HepG2 (cell line): ENCODE data around the gene RTCA. TPM values are rescaled to one million over a fixed set of nuclear protein-coding genes. Genes with fewer than 3 reads are reported as not detected.
"Not testable (repeated sequence)": the region's sequence is repeated elsewhere in the genome, so short reads cannot be mapped to it uniquely, and the experiment has no call there.

Source experiments
- ATAC-seq: fragments of 200-7000 bp; cut with Tn5 transposase; 3 replicates; pipeline ENCODE4 v1.9.1; 2020; ENCODE audit warnings: mild to moderate bottlenecking, moderate library complexity
- BruUV-seq: library from RNA; stranded (reverse); fragments of 400-500 nt; replicated peaks from 2 replicates; lab custom pipeline; 2021; lab: Mats Ljungman, UMichigan
- CTCF ChIA-PET: fragments of 300-600 bp; formaldehyde crosslinking; extraction: SDS; loops from one replicate; lab custom pipeline; 2021; ENCODE audit warnings: low total read pairs, inconsistent platforms, low intra/inter-chr PET ratio; lab: Yijun Ruan, JAX
- POLR2A ChIA-PET: fragments of 350-600 bp; sonication (Branson Sonifier 250); formaldehyde crosslinking; loops from one replicate; lab custom pipeline; 2020; ENCODE audit warnings: antibody characterized with exemption, inconsistent platforms; lab: Yijun Ruan, JAX
- DNase-seq: peaks from one replicate; pipeline ENCODE4 v3.0.0-alpha.2; 2015; ENCODE audit warnings: low spot score
- FAIRE-seq: peaks from 3 replicates; lab custom pipeline; 2011; peaks lifted over from hg19 to GRCh38; lab: Jason Lieb, UNC
- H2AFZ ChIP-seq: one replicate; pipeline ENCODE4 v1.6.1; 2011; ENCODE audit warnings: low read length, inconsistent platforms
- H3K27ac ChIP-seq: fragments of 300-600 bp; 3 replicates; pipeline ENCODE4 v1.8.0; 2011; ENCODE audit warnings: mixed run types, mild to moderate bottlenecking, mixed read lengths, low read length, inconsistent platforms; ENCODE audit not compliant: insufficient read depth; ENCODE audit errors: extremely low read length
- H3K27me3 ChIP-seq, 2 experiments: fragments of 200-600 bp in 1 of 2; 2 replicates in 1 of 2; 3 replicates in 1 of 2; pipeline versions ENCODE4 v1.6.0 to v1.8.0; 2011; ENCODE audit warnings: low read length in 2 of 2, mild to moderate bottlenecking in 2 of 2, moderate library complexity in 2 of 2, inconsistent platforms in 1 of 2; ENCODE audit not compliant: insufficient read depth in 2 of 2, control insufficient read depth in 1 of 2
- H3K36me3 ChIP-seq, 2 experiments: fragments of 200-600 bp in 1 of 2; replicated peaks in 1 of 2; 2 replicates in 1 of 2; 3 replicates in 1 of 2; pipeline versions ENCODE4 v1.5.1 to v1.8.0; 2011; ENCODE audit warnings: low read length in 2 of 2, inconsistent platforms in 1 of 2; ENCODE audit not compliant: insufficient read depth in 2 of 2, control insufficient read depth in 1 of 2
- H3K4me1 ChIP-seq: 2 replicates; pipeline ENCODE4 v1.5.1; 2012; ENCODE audit warnings: low read length, inconsistent platforms; ENCODE audit not compliant: insufficient read depth
- H3K4me2 ChIP-seq: 2 replicates; pipeline ENCODE4 v1.6.0; 2011; ENCODE audit warnings: low read depth, low read length, inconsistent platforms
- H3K4me3 ChIP-seq, 3 experiments: fragments of 200-600 bp in 1 of 3; sonication (generic), shearing (Covaris generic) in 1 of 3; replicated peaks in 1 of 3; 2 replicates each; pipeline ENCODE4 v1.5.1; 2011 to 2016; ENCODE audit warnings: low read length in 3 of 3, inconsistent platforms in 2 of 3, low read depth in 2 of 3, mild to moderate bottlenecking in 2 of 3, control low read depth in 1 of 3, mixed read lengths in 1 of 3; ENCODE audit not compliant: insufficient read depth in 1 of 3
- H3K79me2 ChIP-seq: one replicate; pipeline ENCODE4 v1.6.1; 2011; ENCODE audit warnings: low read length, inconsistent platforms; ENCODE audit not compliant: insufficient read depth
- H3K9ac ChIP-seq: 2 replicates; pipeline ENCODE4 v1.6.0; 2011; ENCODE audit warnings: mild to moderate bottlenecking, low read depth, low read length, inconsistent platforms; ENCODE audit not compliant: insufficient read depth
- H3K9me3 ChIP-seq: 2 replicates; pipeline ENCODE4 v1.5.1; 2012; ENCODE audit warnings: mild to moderate bottlenecking, low read length
- H4K20me1 ChIP-seq: 2 replicates; pipeline ENCODE4 v1.6.0; 2011; ENCODE audit warnings: inconsistent platforms, mild to moderate bottlenecking, low read length, moderate library complexity; ENCODE audit not compliant: insufficient read depth
- AGO2 ChIP-seq: fragments of 200-400 bp; formaldehyde crosslinking; optimal IDR thresholded peaks from 2 replicates; pipeline ENCODE3; 2017; ENCODE audit warnings: mild to moderate bottlenecking, low read depth, low read length, moderate library complexity
- CBFB ChIP-seq: sonication (generic); formaldehyde crosslinking; IDR thresholded peaks from 2 replicates; pipeline ENCODE4 v1.4.0; 2020; ENCODE audit warnings: missing genetic modification reagents
- CSRNP2 ChIP-seq: sonication (generic); formaldehyde crosslinking; conservative IDR thresholded peaks from 2 replicates; pipeline ENCODE4 v1.8.0; 2022; ENCODE audit warnings: low read depth, missing genetic modification reagents
- EED ChIP-seq: sonication (generic); formaldehyde crosslinking; IDR thresholded peaks from 2 replicates; pipeline ENCODE4 v1.5.0; 2020; ENCODE audit warnings: mild to moderate bottlenecking, missing genetic modification reagents
- GMEB2 ChIP-seq: IDR thresholded peaks from 2 replicates; pipeline ENCODE4 v1.6.1; 2016; ENCODE audit warnings: missing biosample characterization, missing genetic modification reagents, low read depth
- KDM4B ChIP-seq: sonication (generic); formaldehyde crosslinking; IDR thresholded peaks from 2 replicates; pipeline ENCODE4 v1.4.0; 2020; ENCODE audit warnings: missing genetic modification reagents
- MTF2 ChIP-seq: sonication (generic); formaldehyde crosslinking; IDR thresholded peaks from 2 replicates; pipeline ENCODE4 v1.5.0; 2020; ENCODE audit warnings: missing genetic modification reagents, borderline replicate concordance
- PAX8 ChIP-seq: sonication (generic); formaldehyde crosslinking; IDR thresholded peaks from 2 replicates; pipeline ENCODE4 v1.8.0; 2022; ENCODE audit warnings: mild to moderate bottlenecking, missing genetic modification reagents, borderline replicate concordance
- RARA ChIP-seq: IDR thresholded peaks from 2 replicates; pipeline ENCODE4 v1.6.1; 2016; ENCODE audit warnings: missing genetic modification reagents, missing compliant biosample characterization
- SP5 ChIP-seq: IDR thresholded peaks from 2 replicates; pipeline ENCODE4 v1.6.1; 2016; ENCODE audit warnings: low read depth, borderline replicate concordance
- ZBTB7B ChIP-seq: sonication (generic); formaldehyde crosslinking; IDR thresholded peaks from 2 replicates; pipeline ENCODE4 v1.4.0; 2020; ENCODE audit warnings: missing genetic modification reagents
- ZC3H13 ChIP-seq: sonication (generic); formaldehyde crosslinking; IDR thresholded peaks from 2 replicates; pipeline ENCODE4 v1.8.1; 2023; ENCODE audit warnings: mild to moderate bottlenecking, missing genetic modification reagents, moderate library complexity
- ZFP41 ChIP-seq: sonication (generic); formaldehyde crosslinking; IDR thresholded peaks from 2 replicates; pipeline ENCODE4 v1.4.0; 2020; ENCODE audit warnings: mild to moderate bottlenecking, missing genetic modification reagents, borderline replicate concordance
- ZNF3 ChIP-seq: IDR thresholded peaks from 2 replicates; pipeline ENCODE4 v1.7.0; 2017; ENCODE audit warnings: inconsistent platforms
- ZNF333 ChIP-seq: sonication (generic); formaldehyde crosslinking; IDR thresholded peaks from 2 replicates; pipeline ENCODE4 v1.4.0; 2020; ENCODE audit warnings: mild to moderate bottlenecking, missing genetic modification reagents, borderline replicate concordance
- ZNF432 ChIP-seq: sonication (generic); formaldehyde crosslinking; IDR thresholded peaks from 2 replicates; pipeline ENCODE4 v1.5.0; 2020; ENCODE audit warnings: missing genetic modification reagents, mild to moderate bottlenecking, borderline replicate concordance
- ZNF558 ChIP-seq: sonication (generic); formaldehyde crosslinking; IDR thresholded peaks from 2 replicates; pipeline ENCODE4 v1.9.0; 2022; ENCODE audit warnings: mild to moderate bottlenecking, missing genetic modification reagents, borderline replicate concordance
- ZNF788 ChIP-seq: sonication (generic); formaldehyde crosslinking; IDR thresholded peaks from 2 replicates; pipeline ENCODE4 v1.5.0; 2020; ENCODE audit warnings: mild to moderate bottlenecking, missing genetic modification reagents, borderline replicate concordance
- WGBS: methylation state at CpG from one replicate; pipeline ENCODE4 v1.1.6; 2017; ENCODE audit warnings: low lambda C conversion rate; 5-methylcytosine and 5-hydroxymethylcytosine counted together
- in situ Hi-C: cut with HindIII; loops from 2 replicates; pipeline ENCODE4 v1.10.0; 2017; ENCODE audit warnings: low pct_unique_long_range_greater_than_20kb; ENCODE audit not compliant: extremely low pct_ligation_motif_present
- intact Hi-C: fragments of 100-400 bp; cut with micrococcal nuclease; formaldehyde crosslinking; loops from one replicate; pipeline ENCODE4 v1.10.0; 2022; ENCODE audit not compliant: unreplicated experiment
- polyA plus RNA-seq, 8 experiments: library from polyadenylated mRNA; depleted of rRNA in 3 of 8; stranded (reverse) in 7 of 8; unstranded in 1 of 8; fragments of >200 nt; fragmentation: Illumina TruSeq in 4 of 8; extraction: Trizol in 4 of 8; gene quantifications; 2 replicates each; pipeline versions ENCODE4 v1.2.1 to v1.2.3, GENCODE V29; 2011 to 2016; ENCODE audit warnings: low read depth in 4 of 8, missing spikeins in 1 of 8, mixed read lengths in 1 of 8; ENCODE audit not compliant: insufficient read depth in 1 of 8
- total RNA-seq, 5 experiments: library from RNA; depleted of rRNA; stranded (reverse); fragments of >200 nt; fragmentation: Illumina TruSeq; extraction: Trizol; gene quantifications; 2 replicates each; pipeline ENCODE4 v1.2.3, GENCODE V29; 2016; ENCODE audit warnings: low read depth in 1 of 5

Gene RTCA
- total and polyA plus RNA-seq, 2 of the 13 experiments (the other 11 are each of a cell fraction or from before 2014, with no cell fraction given): 22.7 to 31.0 TPM

GRCh38 chr1:100296997-100297396 is 31.0 kb downstream of the RTCA start:
- H3K4me3 ChIP-seq, H3K4me2 ChIP-seq, H4K20me1 ChIP-seq, H3K9ac ChIP-seq, BruUV-seq, H3K79me2 ChIP-seq, CTCF ChIA-PET, intact Hi-C loops, H3K27ac ChIP-seq, H3K4me1 ChIP-seq, FAIRE-seq, H3K36me3 ChIP-seq, H2AFZ ChIP-seq, DNase-seq, ATAC-seq, in situ Hi-C loops, H3K27me3 ChIP-seq, H3K9me3 ChIP-seq, POLR2A ChIA-PET: not testable (repeated sequence)

- WGBS: 94% methylated on average over 4 of the region's 4 CpGs
- CTCF ChIA-PET: no interaction called here
- no peak for FAIRE-seq
- Histone ChIP-seq H3K4me1 (no peaks in the 10 kb centered on the region), H3K9me3 (no peaks in the 10 kb centered on the region)
- TF ChIP-seq EED (CRISPR knock-in tag) (no peak), ZNF558 (CRISPR knock-in tag) (no peak), ZNF3 (CRISPR knock-in tag) (no peak), ZC3H13 (no peak), MTF2 (CRISPR knock-in tag) (no peak), ZNF432 (CRISPR knock-in tag) (no peak), PAX8 (CRISPR knock-in tag) (no peak), AGO2 (no peak), GMEB2 (no peak), RARA (CRISPR knock-in tag) (no peak), ZNF788 (no peak), SP5 (CRISPR knock-in tag) (no peak), ZFP41 (CRISPR knock-in tag) (no peak), CBFB (CRISPR knock-in tag) (no peak), ZBTB7B (CRISPR knock-in tag) (no peak), ZNF333 (no peak), CSRNP2 (CRISPR knock-in tag) (no peak), KDM4B (no peak)
- TF ChIP-seq, all 625 proteins: peak for 0
- H3K27ac ChIP-seq: no peak overlapping the region
- intact Hi-C loops (no loop called here), in situ Hi-C loops (no loop called here)
- POLR2A ChIA-PET: no interaction called here
- no peaks in the 10 kb centered on the region for H3K27me3 ChIP-seq
- DNase-seq: no peak
- no TSS peak for BruUV-seq
- no peak for ATAC-seq
- H3K9ac ChIP-seq: no peak overlapping the region
- H3K4me3 ChIP-seq: no peak overlapping the region
- no peaks in the 10 kb centered on the region for H3K79me2 ChIP-seq
- H3K4me2 ChIP-seq: no peak overlapping the region
- H4K20me1 ChIP-seq: no peaks in the 10 kb centered on the region
- no peaks in the 10 kb centered on the region for H3K36me3 ChIP-seq
- no peak overlapping the region for H2AFZ ChIP-seq
Measured at GRCh38 chr1:100298512-100298911, 32.5 kb downstream of the RTCA start.
